Measurements from ENCODE around the gene TMEM165. TPM values are rescaled to one million over a fixed set of nuclear protein-coding genes. Genes with fewer than 3 reads are reported as not detected.

The TMEM165 gene
- total and polyA plus RNA-seq, 9 donors = 33.3 to 230 (median 77.8) TPM

- H3K4me3 ChIP-seq = no peak overlapping the region
- no peaks in the 10 kb centered on the region for H3K9me3 ChIP-seq
- no peak for DNase-seq
- H3K36me3 ChIP-seq = no peaks in the 10 kb centered on the region
- H3K4me1 ChIP-seq (ENCODE audit: insufficient read depth) = peaks cover 2% of the 10 kb centered on the region
- WGBS, 3 donors = 91 to 95% (median 93%) methylated on average over 3 of the region's 3 CpGs
- TF ChIP-seq POLR2A (IDR thresholded peaks at IDR 0.05) = no peak
- TF ChIP-seq EP300 (IDR thresholded peaks at IDR 0.05) = no peak
- no peak for TF ChIP-seq CTCF (IDR thresholded peaks at IDR 0.05)
- intact Hi-C loops (cut with DNase I) = no loop called here
- H3K27me3 ChIP-seq = no peaks in the 10 kb centered on the region
- no peak overlapping the region for H3K27ac ChIP-seq
These were observed 9.3 kb downstream of the TMEM165 start for GRCh38 chr4:55405073-55405472.

- Histone ChIP-seq H3K4me3 (no peak overlapping the region), H3K4me1 (ENCODE audit: insufficient read depth) (peaks cover 2% of the 10 kb centered on the region), H3K27ac (no peak overlapping the region), H3K27me3 (no peaks in the 10 kb centered on the region), H3K36me3 (no peaks in the 10 kb centered on the region), H3K9me3 (no peaks in the 10 kb centered on the region)
- no peak for DNase-seq
- intact Hi-C loops (cut with DNase I) = no loop called here
- TF ChIP-seq CTCF (IDR thresholded peaks at IDR 0.05) (no peak), EP300 (IDR thresholded peaks at IDR 0.05) (no peak), POLR2A (IDR thresholded peaks at IDR 0.05) (no peak)
- 94 to 99% (median 98%) methylated on average over 2 of the region's 2 CpGs for WGBS, 3 donors
These were observed 10.8 kb downstream of the TMEM165 start for GRCh38 chr4:55406545-55406944.

- Histone ChIP-seq H3K9me3 (no peaks in the 10 kb centered on the region), H3K27ac (no peak overlapping the region), H3K27me3 (no peaks in the 10 kb centered on the region), H3K4me1 (ENCODE audit: insufficient read depth) (peaks cover 2% of the 10 kb centered on the region), H3K4me3 (no peak overlapping the region), H3K36me3 (no peaks in the 10 kb centered on the region)
- no peak for DNase-seq
- TF ChIP-seq CTCF (IDR thresholded peaks at IDR 0.05) (no peak), POLR2A (IDR thresholded peaks at IDR 0.05) (no peak), EP300 (IDR thresholded peaks at IDR 0.05) (no peak)
- WGBS, 3 donors = 94 to 96% (median 94%) methylated on average over 3 of the region's 3 CpGs
- intact Hi-C loops (cut with DNase I) = no loop called here
These were observed 11.4 kb downstream of the TMEM165 start for GRCh38 chr4:55407119-55407518.

GRCh38 chr4:55407764-55408163 lies 12.0 kb downstream of the TMEM165 start:
- Histone ChIP-seq H3K36me3 (no peaks in the 10 kb centered on the region), H3K4me1 (ENCODE audit: insufficient read depth) (peaks cover 2% of the 10 kb centered on the region)
- no peak for DNase-seq

More at GRCh38 chr4:55407764-55408163, 12.0 kb downstream of the TMEM165 start:
- no peak overlapping the region for H3K4me3 ChIP-seq
- H3K9me3 ChIP-seq = no peaks in the 10 kb centered on the region
- 56 to 92% (median 87%) methylated on average over 3 of the region's 3 CpGs for WGBS, 3 donors
- H3K27ac ChIP-seq = no peak overlapping the region
- intact Hi-C loops (cut with DNase I) = no loop called here
- TF ChIP-seq CTCF (IDR thresholded peaks at IDR 0.05) = no peak
- TF ChIP-seq POLR2A (IDR thresholded peaks at IDR 0.05) = no peak
- no peak for TF ChIP-seq EP300 (IDR thresholded peaks at IDR 0.05)
- H3K27me3 ChIP-seq = no peaks in the 10 kb centered on the region
